ENCODE results near the gene C1QL3. TPM values are rescaled to one million over a fixed set of nuclear protein-coding genes. Genes with fewer than 3 reads are reported as not detected.

C1QL3 gene
- total RNA-seq, 1 experiment from 2014 or later, result not detected

DNA sequence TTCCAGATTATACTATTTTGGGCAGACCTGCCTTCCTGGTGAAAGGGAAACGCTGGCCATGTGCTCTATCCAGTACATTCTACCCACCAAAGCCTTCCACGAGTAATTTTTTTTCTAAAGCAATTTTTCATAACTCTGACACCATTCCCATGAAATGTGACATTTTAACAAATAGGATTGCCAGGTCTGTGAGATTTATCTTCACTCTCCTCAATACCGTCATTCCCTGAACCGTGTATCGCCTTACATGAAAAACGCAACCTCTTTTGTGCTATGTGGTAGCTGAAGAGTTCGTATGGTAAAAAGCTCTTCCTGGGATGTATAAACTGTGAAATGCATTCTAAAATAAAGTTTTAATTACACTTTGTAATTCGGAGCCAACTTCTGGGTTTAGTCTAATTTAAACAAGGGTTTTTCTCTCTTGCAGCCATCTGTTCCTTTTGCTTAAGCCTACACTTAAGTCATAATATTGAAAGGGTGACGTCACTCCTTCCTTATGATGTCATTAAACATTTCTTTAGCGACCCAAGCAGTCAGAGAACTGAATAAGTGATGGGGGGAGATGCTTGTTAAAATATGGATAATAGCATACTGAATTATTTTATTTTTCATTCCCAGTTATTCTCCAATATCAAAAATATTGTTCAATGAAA lies 27.7 kb downstream of the C1QL3 start:
- Histone ChIP-seq H3K36me3 (ENCODE audit: control insufficient read depth, insufficient read depth, low read length) (no peaks in the 10 kb centered on the region), H3K9me3 (no peaks in the 10 kb centered on the region), H3K4me3 (ENCODE audit: low read depth, low read length) (no peak overlapping the region), H3K4me1 (peaks cover 13% of the 10 kb centered on the region; the same call in 1 of the 2 replicates), H3K27me3 (replicated peaks; ENCODE audit: control insufficient read depth, insufficient read depth, low read length) (no peaks in the 10 kb centered on the region)
- no TSS peak for BruUV-seq (replicated peaks)
- CTCF ChIA-PET, result no interaction called here
- H3K27me3 Mint-ChIP-seq (ENCODE audit: insufficient read depth, unreplicated experiment), result no peaks in the 10 kb centered on the region
- intact Hi-C loops (cut with micrococcal nuclease; ENCODE audit: unreplicated experiment), result no loop called here
- peaks cover 15% of the 10 kb centered on the region for H3K4me1 Mint-ChIP-seq (ENCODE audit: low read depth, unreplicated experiment)
- H3K9me3 Mint-ChIP-seq (ENCODE audit: unreplicated experiment), result no peaks in the 10 kb centered on the region
- H3K27ac Mint-ChIP-seq (ENCODE audit: unreplicated experiment), result no peak overlapping the region
- H3K36me3 Mint-ChIP-seq (ENCODE audit: insufficient read depth, unreplicated experiment), result no peaks in the 10 kb centered on the region
- TF ChIP-seq CTCF (IDR thresholded peaks at IDR 0.05; ENCODE audit: insufficient read depth in 1 of 2, low read depth in 1 of 2, low read length in 1 of 2, severe bottlenecking in 1 of 2, unreplicated experiment in 1 of 2), result no peak
- POLR2A ChIA-PET, result no interaction called here
- H3K4me3 Mint-ChIP-seq (ENCODE audit: unreplicated experiment), result no peak overlapping the region
- no peak for DNase-seq

DNA sequence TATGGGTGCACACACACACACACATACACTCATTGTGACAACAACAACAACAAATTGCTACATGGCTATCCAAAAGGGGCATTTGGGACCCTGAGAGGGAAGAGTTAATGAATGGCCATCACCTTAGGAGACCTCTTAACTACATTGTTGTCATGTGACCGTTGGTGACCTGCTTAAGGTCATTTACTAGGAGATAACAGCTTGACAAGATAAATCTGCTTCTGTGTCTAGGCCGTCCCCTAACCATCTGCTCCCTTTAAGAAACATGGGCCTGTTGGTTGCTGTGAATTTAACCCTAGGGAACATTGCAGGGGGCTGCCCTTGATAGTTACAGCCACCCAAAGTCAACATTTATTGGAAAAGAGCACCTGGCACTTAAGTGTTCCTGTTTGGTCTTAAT lies 29.7 kb downstream of the C1QL3 start:
- DNase-seq, result peak in 1 of 2 experiments; percentile 12
- Histone ChIP-seq H3K9me3 (no peaks in the 10 kb centered on the region), H3K4me3 (ENCODE audit: low read depth, low read length) (no peak overlapping the region), H3K27me3 (replicated peaks; ENCODE audit: control insufficient read depth, insufficient read depth, low read length) (no peaks in the 10 kb centered on the region), H3K4me1 (peaks cover 13% of the 10 kb centered on the region; the same call in 1 of the 2 replicates), H3K36me3 (ENCODE audit: control insufficient read depth, insufficient read depth, low read length) (no peaks in the 10 kb centered on the region; the same call in 1 of the 2 replicates)
- Mint-ChIP-seq H3K9me3 (ENCODE audit: unreplicated experiment) (no peaks in the 10 kb centered on the region), H3K4me3 (ENCODE audit: unreplicated experiment) (no peak overlapping the region), H3K36me3 (ENCODE audit: insufficient read depth, unreplicated experiment) (no peaks in the 10 kb centered on the region), H3K27ac (ENCODE audit: unreplicated experiment) (no peak overlapping the region), H3K27me3 (ENCODE audit: insufficient read depth, unreplicated experiment) (no peaks in the 10 kb centered on the region), H3K4me1 (ENCODE audit: low read depth, unreplicated experiment) (peaks cover 15% of the 10 kb centered on the region)
- BruUV-seq (replicated peaks), result no TSS peak
- POLR2A ChIA-PET, result no interaction called here
- no peak for TF ChIP-seq CTCF (IDR thresholded peaks at IDR 0.05; ENCODE audit: insufficient read depth in 1 of 2, low read depth in 1 of 2, low read length in 1 of 2, severe bottlenecking in 1 of 2, unreplicated experiment in 1 of 2)
- CTCF ChIA-PET, result no interaction called here
- intact Hi-C loops (cut with micrococcal nuclease; ENCODE audit: unreplicated experiment), result no loop called here

DNA sequence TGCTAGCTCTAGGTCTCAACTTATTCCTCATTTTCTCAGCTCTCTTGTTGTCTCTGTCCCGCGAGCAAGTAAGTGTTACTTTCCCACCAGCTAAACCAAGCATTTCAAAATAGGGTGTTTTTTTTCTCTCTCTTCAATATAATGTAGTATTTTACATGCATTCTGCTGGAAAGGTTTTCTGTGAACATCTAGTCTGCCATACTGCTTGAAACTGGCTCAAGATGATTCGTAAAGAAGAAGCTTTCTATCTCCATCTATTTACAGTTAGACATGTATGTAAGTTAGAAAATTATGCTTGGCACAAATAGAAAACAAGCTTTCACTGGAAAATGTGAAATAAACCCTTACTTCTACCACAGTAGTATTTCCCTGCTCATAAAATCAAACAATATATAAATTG lies 31.2 kb downstream of the C1QL3 start:
- ChIA-PET POLR2A (no interaction called here), CTCF (no interaction called here)
- no peaks in the 10 kb centered on the region for H3K36me3 Mint-ChIP-seq (ENCODE audit: insufficient read depth, unreplicated experiment)
- no peaks in the 10 kb centered on the region for H3K27me3 Mint-ChIP-seq (ENCODE audit: insufficient read depth, unreplicated experiment)
- H3K36me3 ChIP-seq (ENCODE audit: control insufficient read depth, insufficient read depth, low read length), result no peaks in the 10 kb centered on the region; the same call in 1 of the 2 replicates
- H3K9me3 Mint-ChIP-seq (ENCODE audit: unreplicated experiment), result no peaks in the 10 kb centered on the region
- TF ChIP-seq CTCF (IDR thresholded peaks at IDR 0.05; ENCODE audit: insufficient read depth in 1 of 2, low read depth in 1 of 2, low read length in 1 of 2, severe bottlenecking in 1 of 2, unreplicated experiment in 1 of 2), result no peak
- H3K4me1 ChIP-seq, result peaks cover 13% of the 10 kb centered on the region; the same call in 1 of the 2 replicates
- no peak overlapping the region for H3K4me3 Mint-ChIP-seq (ENCODE audit: unreplicated experiment)
- no TSS peak for BruUV-seq (replicated peaks)
- no peaks in the 10 kb centered on the region for H3K9me3 ChIP-seq
- H3K27me3 ChIP-seq (replicated peaks; ENCODE audit: control insufficient read depth, insufficient read depth, low read length), result no peaks in the 10 kb centered on the region
- no peak overlapping the region for H3K27ac Mint-ChIP-seq (ENCODE audit: unreplicated experiment)
- DNase-seq, result no peak
- peaks cover 7% of the 10 kb centered on the region for H3K4me1 Mint-ChIP-seq (ENCODE audit: low read depth, unreplicated experiment)
- no peak overlapping the region for H3K4me3 ChIP-seq (ENCODE audit: low read depth, low read length)
- intact Hi-C loops (cut with micrococcal nuclease; ENCODE audit: unreplicated experiment), result no loop called here

All from Caco-2 (cell line).